ENCODE measurements around the gene MED13L. TPM values are rescaled to one million over a fixed set of nuclear protein-coding genes. Genes with fewer than 3 reads are reported as not detected.

The MED13L gene
- total and polyA plus RNA-seq, 2 donors (not counting 3 experiments of a cell fraction or from before 2014, with no cell fraction given) = 27.4 to 93.6 TPM

DNA sequence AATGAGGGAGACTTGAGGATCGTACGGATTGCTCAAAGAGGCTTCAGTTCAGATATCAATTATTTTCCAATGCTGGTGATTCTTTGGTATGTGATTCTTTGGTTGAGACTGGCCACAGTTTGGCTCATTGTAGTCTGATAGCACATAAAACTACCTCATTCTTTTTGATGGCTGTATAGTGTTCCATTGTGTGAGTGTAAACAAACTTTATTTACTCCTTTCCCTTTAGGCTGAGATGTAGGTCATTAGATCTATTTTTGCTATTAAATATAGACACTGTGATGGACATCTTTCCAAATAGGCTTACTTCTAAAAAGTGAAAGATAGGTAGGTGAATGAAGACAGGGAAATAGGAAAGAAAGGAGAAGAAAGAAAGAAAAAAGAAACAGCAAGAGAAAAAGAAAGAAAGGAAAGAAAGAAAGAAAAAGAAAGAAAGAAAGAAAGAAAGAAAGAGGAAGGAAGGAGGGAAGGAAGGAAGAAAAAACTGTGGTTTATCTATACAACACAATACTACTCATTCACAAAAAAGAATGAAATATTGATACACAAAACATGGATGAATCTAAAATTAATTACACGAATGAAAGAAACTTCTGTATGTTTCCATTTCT, 19.8 kb upstream of the MED13L start:
- ChIA-PET POLR2A (no interaction called here), CTCF (no interaction called here)
- Histone ChIP-seq H2AFZ (ENCODE audit: low read depth, low read length) (no peak overlapping the region), H3K36me3 (ENCODE audit: control insufficient read depth in 2 of 2, extremely low read depth in 1 of 2, insufficient read depth in 2 of 2, low read length in 2 of 2) (no peaks in the 10 kb centered on the region), H3K4me2 (ENCODE audit: insufficient read depth, low read length) (no peak overlapping the region), H3K9me1 (replicated peaks; ENCODE audit: control insufficient read depth, extremely low read depth, insufficient read depth, low read length) (no peaks in the 10 kb centered on the region), H3K79me2 (ENCODE audit: control insufficient read depth, insufficient read depth, low read length) (no peaks in the 10 kb centered on the region), H3K4me3 (replicated peaks in 1 of 3; ENCODE audit: insufficient read depth in 1 of 3, low read depth in 1 of 3, low read length in 3 of 3) (no peak overlapping the region), H3K9ac (replicated peaks; ENCODE audit: extremely low read depth, insufficient read depth, low read length) (no peak overlapping the region), H4K20me1 (replicated peaks; ENCODE audit: control insufficient read depth, extremely low read depth, insufficient read depth, low read length) (no peaks in the 10 kb centered on the region), H3K27ac (ENCODE audit: insufficient read depth, low read depth, low read length) (no peak overlapping the region), H3K4me1 (ENCODE audit: control insufficient read depth, extremely low read depth, insufficient read depth, low read length) (peaks cover 3% of the 10 kb centered on the region), H3K27me3 (ENCODE audit: control insufficient read depth in 2 of 2, insufficient read depth in 2 of 2, low read length in 2 of 2) (peaks cover 6 to 17% of the 10 kb centered on the region in 2 experiments), H3K9me3 (replicated peaks; ENCODE audit: control insufficient read depth, insufficient read depth, low read length) (no peaks in the 10 kb centered on the region)
- TF ChIP-seq MAX (IDR thresholded peaks at IDR 0.05; ENCODE audit: insufficient read depth, insufficient read length) (no peak), POLR2A (IDR thresholded peaks at IDR 0.05; ENCODE audit: low read depth, low read length) (no peak), MYC (IDR thresholded peaks at IDR 0.05; ENCODE audit: low read depth, low read length) (no peak)
- TF ChIP-seq, protein P1, sequence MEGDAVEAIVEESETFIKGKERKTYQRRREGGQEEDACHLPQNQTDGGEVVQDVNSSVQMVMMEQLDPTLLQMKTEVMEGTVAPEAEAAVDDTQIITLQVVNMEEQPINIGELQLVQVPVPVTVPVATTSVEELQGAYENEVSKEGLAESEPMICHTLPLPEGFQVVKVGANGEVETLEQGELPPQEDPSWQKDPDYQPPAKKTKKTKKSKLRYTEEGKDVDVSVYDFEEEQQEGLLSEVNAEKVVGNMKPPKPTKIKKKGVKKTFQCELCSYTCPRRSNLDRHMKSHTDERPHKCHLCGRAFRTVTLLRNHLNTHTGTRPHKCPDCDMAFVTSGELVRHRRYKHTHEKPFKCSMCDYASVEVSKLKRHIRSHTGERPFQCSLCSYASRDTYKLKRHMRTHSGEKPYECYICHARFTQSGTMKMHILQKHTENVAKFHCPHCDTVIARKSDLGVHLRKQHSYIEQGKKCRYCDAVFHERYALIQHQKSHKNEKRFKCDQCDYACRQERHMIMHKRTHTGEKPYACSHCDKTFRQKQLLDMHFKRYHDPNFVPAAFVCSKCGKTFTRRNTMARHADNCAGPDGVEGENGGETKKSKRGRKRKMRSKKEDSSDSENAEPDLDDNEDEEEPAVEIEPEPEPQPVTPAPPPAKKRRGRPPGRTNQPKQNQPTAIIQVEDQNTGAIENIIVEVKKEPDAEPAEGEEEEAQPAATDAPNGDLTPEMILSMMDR (IDR thresholded peaks at IDR 0.05; ENCODE audit: extremely low read depth in 1 of 2, insufficient read depth in 1 of 2, low read depth in 1 of 2, low read length in 2 of 2) = no peak
- FAIRE-seq (no peak), DNase-seq (ENCODE audit: low read depth, low spot score) (no peak)
- intact Hi-C loops (cut with micrococcal nuclease) (no loop called here), dilution Hi-C loops (cut with MboI; ENCODE audit: extremely low pct_ligation_motif_present, low sequenced_read_pairs) (no loop called here)
- no TSS peak for BruUV-seq (replicated peaks)
